Left ventricle myocardium inferior (tissue), 1 donor: Measurements from ENCODE around the gene LDLRAD4. TPM values are rescaled to one million over a fixed set of nuclear protein-coding genes. Genes with fewer than 3 reads are reported as not detected.
A peak's percentile ranks its signal among the peaks of the same experiment; 100 is the strongest.

Experiments
- DNase-seq: peaks from one replicate; pipeline ENCODE4 v3.0.0-alpha.2; 2020
- H3K27ac ChIP-seq: fragments of 200-600 bp; replicated peaks from 2 replicates; pipeline ENCODE4 v1.8.0; 2021
- H3K27me3 ChIP-seq: fragments of 200-600 bp; 2 replicates; pipeline ENCODE4 v1.8.0; 2021; ENCODE audit warnings: low read depth
- H3K36me3 ChIP-seq: fragments of 200-600 bp; 2 replicates; pipeline ENCODE4 v1.8.0; 2021
- H3K4me1 ChIP-seq: fragments of 200-600 bp; 2 replicates; pipeline ENCODE4 v1.8.0; 2021
- H3K4me3 ChIP-seq: fragments of 200-600 bp; 2 replicates; pipeline ENCODE4 v1.8.0; 2021; ENCODE audit warnings: mild to moderate bottlenecking, moderate library complexity
- H3K9me3 ChIP-seq: fragments of 200-600 bp; replicated peaks from 2 replicates; pipeline ENCODE4 v1.8.0; 2021
- intact Hi-C: fragments of 100-400 bp; cut with micrococcal nuclease; formaldehyde crosslinking; loops from one replicate; pipeline ENCODE4 v1.11.0; 2022
- total RNA-seq: library from RNA; stranded (reverse); fragmentation: NEBNext Ultra II Directional; extraction: Animal tissue kit (Norgen Biotek cat#: 25700); gene quantifications from one replicate; pipeline ENCODE4 v1.2.1, GENCODE V29; 2021
- TF ChIP-seq, protein P1 (sequence below): fragments of 200-600 bp; IDR thresholded peaks from 2 replicates; pipeline ENCODE4 v1.8.0; 2021; ENCODE audit warnings: antibody characterized with exemption, mild to moderate bottlenecking, borderline replicate concordance
- donor health status: DM: no; HTN: yes; CAD: no; lungs with severe emphysema.

The LDLRAD4 gene
- total RNA-seq, 1 donor from 2014 or later = 43.3 TPM

- H3K9me3 ChIP-seq = no peaks in the 10 kb centered on the region
- H3K36me3 ChIP-seq = peaks cover 5% of the 10 kb centered on the region
- peak overlapping the region; percentile 63 for H3K27ac ChIP-seq
- H3K4me1 ChIP-seq = peaks cover 40% of the 10 kb centered on the region
- no peak overlapping the region for H3K4me3 ChIP-seq
- H3K27me3 ChIP-seq = no peaks in the 10 kb centered on the region
- intact Hi-C loops = no loop called here
- TF ChIP-seq, protein P1, sequence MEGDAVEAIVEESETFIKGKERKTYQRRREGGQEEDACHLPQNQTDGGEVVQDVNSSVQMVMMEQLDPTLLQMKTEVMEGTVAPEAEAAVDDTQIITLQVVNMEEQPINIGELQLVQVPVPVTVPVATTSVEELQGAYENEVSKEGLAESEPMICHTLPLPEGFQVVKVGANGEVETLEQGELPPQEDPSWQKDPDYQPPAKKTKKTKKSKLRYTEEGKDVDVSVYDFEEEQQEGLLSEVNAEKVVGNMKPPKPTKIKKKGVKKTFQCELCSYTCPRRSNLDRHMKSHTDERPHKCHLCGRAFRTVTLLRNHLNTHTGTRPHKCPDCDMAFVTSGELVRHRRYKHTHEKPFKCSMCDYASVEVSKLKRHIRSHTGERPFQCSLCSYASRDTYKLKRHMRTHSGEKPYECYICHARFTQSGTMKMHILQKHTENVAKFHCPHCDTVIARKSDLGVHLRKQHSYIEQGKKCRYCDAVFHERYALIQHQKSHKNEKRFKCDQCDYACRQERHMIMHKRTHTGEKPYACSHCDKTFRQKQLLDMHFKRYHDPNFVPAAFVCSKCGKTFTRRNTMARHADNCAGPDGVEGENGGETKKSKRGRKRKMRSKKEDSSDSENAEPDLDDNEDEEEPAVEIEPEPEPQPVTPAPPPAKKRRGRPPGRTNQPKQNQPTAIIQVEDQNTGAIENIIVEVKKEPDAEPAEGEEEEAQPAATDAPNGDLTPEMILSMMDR = no peak
- DNase-seq = no peak
Measured at GRCh38 chr18:13434854-13435253, 216.3 kb downstream of the LDLRAD4 start.

DNA sequence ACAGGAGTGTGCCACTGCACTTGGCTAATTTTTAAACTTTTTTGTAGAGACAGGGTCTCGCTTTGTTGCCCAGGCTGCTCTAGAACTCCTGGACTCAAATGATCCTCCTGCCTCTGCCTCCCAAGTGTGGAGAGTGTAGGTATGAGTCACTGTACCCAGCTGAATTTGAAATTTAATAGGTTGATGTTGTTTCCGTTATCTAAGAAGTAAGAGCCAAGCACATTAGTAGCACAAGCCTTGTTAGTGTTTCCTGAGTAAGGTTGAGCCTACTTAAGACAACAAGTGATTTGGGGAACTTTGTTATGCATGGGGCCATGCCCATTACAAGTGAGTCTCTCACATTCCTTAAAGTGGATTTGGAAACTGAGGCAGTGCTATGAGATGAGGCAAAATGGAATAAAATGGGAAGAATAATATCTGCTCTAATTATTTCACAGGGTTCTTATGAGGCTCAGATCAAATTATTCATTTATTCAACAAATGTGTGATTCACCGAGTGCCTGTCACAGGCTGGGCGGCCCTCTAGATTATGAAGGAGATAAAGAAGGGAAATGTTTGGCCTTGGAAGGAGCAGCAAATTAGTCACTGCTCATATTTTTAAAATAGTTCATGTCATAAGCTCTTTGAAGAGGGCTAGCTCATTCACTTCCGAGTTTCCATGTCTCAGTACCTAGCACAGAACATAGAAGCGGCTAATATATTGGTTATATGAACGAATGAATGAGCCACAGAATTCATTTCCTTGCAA is 217.2 kb downstream of the LDLRAD4 start:
- Histone ChIP-seq H3K27me3 (no peaks in the 10 kb centered on the region), H3K36me3 (peaks cover 5% of the 10 kb centered on the region), H3K27ac (peak overlapping the region; percentile 63), H3K4me3 (no peak overlapping the region), H3K9me3 (no peaks in the 10 kb centered on the region), H3K4me1 (peaks cover 44% of the 10 kb centered on the region)
- intact Hi-C loops = no loop called here
- DNase-seq = no peak
- TF ChIP-seq, protein P1 = no peak

DNA sequence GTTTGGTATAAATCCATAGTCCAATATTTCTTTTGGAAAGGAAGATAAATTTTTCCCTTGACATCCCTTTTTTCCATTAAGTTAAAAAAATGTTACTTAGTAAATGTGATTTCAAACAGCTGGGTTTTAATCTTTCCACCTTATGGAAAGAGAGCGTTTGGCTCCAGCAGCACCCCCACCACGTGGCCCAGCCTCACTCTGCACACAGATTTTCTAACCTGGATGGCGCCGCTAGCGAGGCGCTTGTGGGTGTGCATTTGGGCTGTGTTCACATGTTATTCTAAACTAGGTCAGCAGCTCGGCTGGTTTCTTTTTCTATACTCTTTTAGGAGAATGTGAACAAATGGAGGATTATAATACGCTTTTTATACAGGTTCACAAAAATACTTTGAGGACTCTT is 218.0 kb downstream of the LDLRAD4 start:
- H3K27me3 ChIP-seq = no peaks in the 10 kb centered on the region
- peaks cover 5% of the 10 kb centered on the region for H3K36me3 ChIP-seq
- DNase-seq = no peak
- H3K27ac ChIP-seq = peak overlapping the region; percentile 63
- H3K4me1 ChIP-seq = peaks cover 51% of the 10 kb centered on the region
- H3K9me3 ChIP-seq = no peaks in the 10 kb centered on the region
- TF ChIP-seq, protein P1 = no peak
- no peak overlapping the region for H3K4me3 ChIP-seq
- intact Hi-C loops = no loop called here

- TF ChIP-seq, protein P1 = no peak
- H3K36me3 ChIP-seq = peaks cover 5% of the 10 kb centered on the region
- H3K9me3 ChIP-seq = no peaks in the 10 kb centered on the region
- no peak overlapping the region for H3K4me3 ChIP-seq
- no peaks in the 10 kb centered on the region for H3K27me3 ChIP-seq
- no peak for DNase-seq
- intact Hi-C loops = no loop called here
- H3K27ac ChIP-seq = no peak overlapping the region
- peaks cover 55% of the 10 kb centered on the region for H3K4me1 ChIP-seq
Measured at GRCh38 chr18:13437034-13437433, 218.5 kb downstream of the LDLRAD4 start.

DNA sequence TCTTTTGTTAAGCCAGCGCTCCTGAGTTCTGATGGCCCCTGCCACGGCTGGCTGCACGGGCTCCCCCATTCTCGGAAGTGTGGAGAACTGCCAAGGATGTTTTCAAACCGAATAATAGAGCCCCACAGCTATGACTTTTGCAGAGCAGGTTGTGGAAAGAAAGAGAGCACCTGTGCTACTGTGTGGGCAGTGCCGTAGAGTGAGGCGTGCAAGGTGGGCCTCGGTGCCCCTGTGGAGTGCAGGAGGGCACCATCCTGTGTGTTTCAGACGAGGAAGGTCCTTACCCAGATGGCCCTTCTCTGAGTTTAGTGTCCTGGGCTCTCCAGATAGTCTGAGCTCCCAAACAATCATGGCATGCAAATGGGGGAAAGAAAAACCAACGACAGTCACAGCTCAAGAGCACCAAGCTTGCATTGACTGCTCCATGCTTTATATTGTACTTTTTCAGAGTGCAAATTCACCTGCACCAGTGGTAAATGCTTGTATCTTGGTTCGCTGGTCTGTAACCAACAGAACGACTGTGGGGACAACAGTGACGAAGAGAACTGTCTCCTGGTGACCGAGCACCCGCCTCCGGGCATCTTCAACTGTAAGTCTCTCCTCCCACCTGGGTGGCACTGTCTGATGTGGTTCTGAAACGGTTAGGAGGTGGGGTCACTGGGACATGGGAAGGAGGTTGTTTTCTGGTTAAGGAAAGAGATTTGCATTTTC is 219.4 kb downstream of the LDLRAD4 start:
- Histone ChIP-seq H3K9me3 (no peaks in the 10 kb centered on the region), H3K36me3 (peaks cover 5% of the 10 kb centered on the region), H3K4me3 (no peak overlapping the region), H3K27ac (no peak overlapping the region), H3K4me1 (peaks cover 57% of the 10 kb centered on the region), H3K27me3 (no peaks in the 10 kb centered on the region)
- intact Hi-C loops = no loop called here
- DNase-seq = no peak
- TF ChIP-seq, protein P1 = no peak
